Panc1 (cell line): ENCODE measurements around the gene NCAM1. TPM values are rescaled to one million over a fixed set of nuclear protein-coding genes. Genes with fewer than 3 reads are reported as not detected.

Source experiments
- ATAC-seq: fragments of 200-7000 bp; cut with Tn5 transposase; 2 replicates; pipeline ENCODE4 v1.9.1; 2020; ENCODE audit warnings: mild to moderate bottlenecking, moderate library complexity
- BruUV-seq: library from RNA; stranded (reverse); fragments of 400-500 nt; replicated peaks from 2 replicates; lab custom pipeline; 2021; lab: Mats Ljungman, UMichigan
- CTCF ChIA-PET: fragments of 300-600 bp; sonication (Branson Sonifier 250); formaldehyde crosslinking; loops from one replicate; lab custom pipeline; 2022; ENCODE audit warnings: antibody characterized with exemption; lab: Charles Lee
- POLR2A ChIA-PET: fragments of 300-600 bp; sonication (Branson Sonifier 250); formaldehyde crosslinking; loops from one replicate; lab custom pipeline; 2022; ENCODE audit warnings: antibody characterized with exemption; lab: Charles Lee
- DNase-seq: peaks from one replicate; pipeline ENCODE4 v3.0.0-alpha.2; 2010; ENCODE audit warnings: low read depth, low spot score
- H3K27ac ChIP-seq: 2 replicates; pipeline ENCODE4 v1.5.1; 2011; ENCODE audit warnings: mild to moderate bottlenecking, low read length, inconsistent platforms
- H3K27me3 ChIP-seq: fragments of 200-500 bp; sonication (Bioruptor generic); 2 replicates; pipeline ENCODE4 v1.6.0; 2014; ENCODE audit warnings: low read length, inconsistent platforms; ENCODE audit not compliant: control insufficient read depth, insufficient read depth
- H3K36me3 ChIP-seq: fragments of 200-500 bp; sonication (Bioruptor generic); 2 replicates; pipeline ENCODE4 v1.5.1; 2014; ENCODE audit warnings: inconsistent platforms, mild to moderate bottlenecking, low read length, moderate library complexity; ENCODE audit not compliant: control insufficient read depth, insufficient read depth
- H3K4me1 ChIP-seq: 2 replicates; pipeline ENCODE4 v1.5.1; 2011; ENCODE audit warnings: inconsistent platforms, mild to moderate bottlenecking, low read length, moderate library complexity; ENCODE audit not compliant: control insufficient read depth, insufficient read depth
- H3K4me3 ChIP-seq, 2 experiments: 2 replicates each; pipeline ENCODE4 v1.5.1; 2011 to 2012; ENCODE audit warnings: low read depth in 2 of 2, low read length in 2 of 2, mild to moderate bottlenecking in 2 of 2, inconsistent platforms in 1 of 2, moderate library complexity in 1 of 2
- H3K9me3 ChIP-seq: fragments of 200-500 bp; sonication (Bioruptor generic); 2 replicates; pipeline ENCODE4 v1.5.1; 2014; ENCODE audit warnings: low read depth, mild to moderate bottlenecking, inconsistent platforms, low read length, moderate library complexity; ENCODE audit not compliant: control insufficient read depth, insufficient read depth
- POLR2AphosphoS5 ChIP-seq: IDR thresholded peaks from 2 replicates; pipeline ENCODE4 v1.6.1; 2012; ENCODE audit warnings: mild to moderate bottlenecking, low read depth, low read length, moderate library complexity
- REST ChIP-seq, 2 experiments: IDR thresholded peaks; 2 replicates each; pipeline ENCODE4 v1.6.1; 2011 to 2012; ENCODE audit warnings: low read depth in 2 of 2, control low read depth in 1 of 2, low read length in 1 of 2, mild to moderate bottlenecking in 1 of 2, moderate library complexity in 1 of 2; ENCODE audit not compliant: insufficient read depth in 1 of 2
- SIN3A ChIP-seq: IDR thresholded peaks from 2 replicates; pipeline ENCODE4 v1.6.1; 2012; ENCODE audit warnings: low read depth, mild to moderate bottlenecking, low read length, moderate library complexity, borderline replicate concordance; ENCODE audit not compliant: insufficient read depth
- TCF7L2 ChIP-seq: IDR thresholded peaks from 2 replicates; pipeline ENCODE4 v1.6.1; 2011; ENCODE audit warnings: mild to moderate bottlenecking, low read depth, low read length, inconsistent platforms
- in situ Hi-C: cut with HindIII; loops from 2 replicates; pipeline ENCODE4 v1.10.0; 2016; ENCODE audit warnings: low sequenced_read_pairs, low pct_unique_long_range_greater_than_20kb
- intact Hi-C: fragments of 100-400 bp; cut with micrococcal nuclease; formaldehyde crosslinking; loops from one replicate; pipeline ENCODE4 v1.10.0; 2022; ENCODE audit not compliant: unreplicated experiment
- total RNA-seq: library from RNA; stranded (reverse); gene quantifications from one replicate; pipeline ENCODE4 v1.2.1, GENCODE V29; 2021; ENCODE audit not compliant: unreplicated experiment
- TF ChIP-seq, protein P1 (sequence below): fragments of 450-650 bp; IDR thresholded peaks from 2 replicates; pipeline ENCODE4 v1.5.1; 2017; ENCODE audit warnings: mild to moderate bottlenecking

The NCAM1 gene
- total RNA-seq, 1 experiment from 2014 or later: 0.18 TPM

- Histone ChIP-seq H3K4me1 (no peaks in the 10 kb centered on the region), H3K4me3 (no peak overlapping the region), H3K9me3 (no peaks in the 10 kb centered on the region), H3K36me3 (no peaks in the 10 kb centered on the region), H3K27ac (no peak overlapping the region), H3K27me3 (no peaks in the 10 kb centered on the region; the same call in 1 of the 2 replicates)
- TF ChIP-seq REST (IDR thresholded peaks at IDR 0.05; ENCODE audit: insufficient read depth in 1 of 2, low read depth in 2 of 2, low read length in 1 of 2) (no peak), POLR2AphosphoS5 (no peak), TCF7L2 (no peak), SIN3A (no peak)
- TF ChIP-seq, protein P1, sequence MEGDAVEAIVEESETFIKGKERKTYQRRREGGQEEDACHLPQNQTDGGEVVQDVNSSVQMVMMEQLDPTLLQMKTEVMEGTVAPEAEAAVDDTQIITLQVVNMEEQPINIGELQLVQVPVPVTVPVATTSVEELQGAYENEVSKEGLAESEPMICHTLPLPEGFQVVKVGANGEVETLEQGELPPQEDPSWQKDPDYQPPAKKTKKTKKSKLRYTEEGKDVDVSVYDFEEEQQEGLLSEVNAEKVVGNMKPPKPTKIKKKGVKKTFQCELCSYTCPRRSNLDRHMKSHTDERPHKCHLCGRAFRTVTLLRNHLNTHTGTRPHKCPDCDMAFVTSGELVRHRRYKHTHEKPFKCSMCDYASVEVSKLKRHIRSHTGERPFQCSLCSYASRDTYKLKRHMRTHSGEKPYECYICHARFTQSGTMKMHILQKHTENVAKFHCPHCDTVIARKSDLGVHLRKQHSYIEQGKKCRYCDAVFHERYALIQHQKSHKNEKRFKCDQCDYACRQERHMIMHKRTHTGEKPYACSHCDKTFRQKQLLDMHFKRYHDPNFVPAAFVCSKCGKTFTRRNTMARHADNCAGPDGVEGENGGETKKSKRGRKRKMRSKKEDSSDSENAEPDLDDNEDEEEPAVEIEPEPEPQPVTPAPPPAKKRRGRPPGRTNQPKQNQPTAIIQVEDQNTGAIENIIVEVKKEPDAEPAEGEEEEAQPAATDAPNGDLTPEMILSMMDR: no peak
- in situ Hi-C loops: no loop called here
- intact Hi-C loops: no loop called here
- ATAC-seq (no peak), DNase-seq (no peak)
- ChIA-PET POLR2A (no interaction called here), CTCF (no interaction called here)
- BruUV-seq: no TSS peak
These were observed 35.5 kb upstream of the NCAM1 start for GRCh38 chr11:112925516-112926310.

- ChIA-PET CTCF (no interaction called here), POLR2A (no interaction called here)
- BruUV-seq: no TSS peak
- H3K4me1 ChIP-seq: no peaks in the 10 kb centered on the region
- ATAC-seq (no peak), DNase-seq (no peak)
- no peaks in the 10 kb centered on the region; the same call in 1 of the 2 replicates for H3K27me3 ChIP-seq
- in situ Hi-C loops: no loop called here
- H3K9me3 ChIP-seq: no peaks in the 10 kb centered on the region
- H3K36me3 ChIP-seq: no peaks in the 10 kb centered on the region
- no peak for TF ChIP-seq POLR2AphosphoS5
- no peak for TF ChIP-seq REST (IDR thresholded peaks at IDR 0.05; ENCODE audit: insufficient read depth in 1 of 2, low read depth in 2 of 2, low read length in 1 of 2)
- TF ChIP-seq, protein P1: no peak
- no peak for TF ChIP-seq SIN3A
- TF ChIP-seq TCF7L2: no peak
- no peak overlapping the region for H3K27ac ChIP-seq
- intact Hi-C loops: no loop called here
- H3K4me3 ChIP-seq: no peak overlapping the region
These were observed 33.1 kb upstream of the NCAM1 start for GRCh38 chr11:112928136-112928535.
